SU-DHL-6 (cell line): ENCODE results near the gene PFDN1.

ENCODE experiments used
- H2AFZ ChIP-seq: fragments of 200-600 bp; sonication (generic); 2 replicates; pipeline ENCODE4 v1.6.1; 2014; ENCODE audit warnings: low read depth, mild to moderate bottlenecking, moderate library complexity, mixed read lengths, antibody characterized with exemption, low read length; ENCODE audit not compliant: severe bottlenecking
- H3F3A ChIP-seq: fragments of 200-600 bp; shearing (Covaris generic); 2 replicates; pipeline ENCODE4 v1.6.0; 2016; ENCODE audit warnings: antibody characterized with exemption, mild to moderate bottlenecking; ENCODE audit not compliant: insufficient read depth
- H3K27ac ChIP-seq: fragments of 200-600 bp; sonication (generic); 2 replicates; pipeline ENCODE4 v1.5.1; 2016; ENCODE audit warnings: low read depth, mild to moderate bottlenecking, low read length, moderate library complexity, mixed read lengths
- H3K27me3 ChIP-seq: fragments of 200-600 bp; sonication (generic), shearing (Covaris generic); 2 replicates; pipeline ENCODE4 v1.6.0; 2014; ENCODE audit warnings: mild to moderate bottlenecking, low read length
- H3K36me3 ChIP-seq: fragments of 200-600 bp; sonication (generic); 2 replicates; pipeline ENCODE4 v1.6.1; 2014; ENCODE audit warnings: mild to moderate bottlenecking, low read length, mixed read lengths
- H3K4me2 ChIP-seq: fragments of 300-600, 200-600 bp; shearing (Covaris generic), sonication (generic); 2 replicates; pipeline ENCODE4 v1.6.0; 2014; ENCODE audit warnings: low read length, low read depth, mild to moderate bottlenecking; ENCODE audit not compliant: poor library complexity, severe bottlenecking
- H3K4me3 ChIP-seq: fragments of 200-600 bp; sonication (generic); 2 replicates; pipeline ENCODE4 v1.5.1; 2014; ENCODE audit warnings: antibody characterized with exemption, low read length, mild to moderate bottlenecking, mixed read lengths; ENCODE audit not compliant: insufficient read depth, poor library complexity, severe bottlenecking
- H3K79me2 ChIP-seq: fragments of 200-600 bp; sonication (generic); 2 replicates; pipeline ENCODE4 v1.6.1; 2014; ENCODE audit warnings: mild to moderate bottlenecking, low read length, moderate library complexity; ENCODE audit not compliant: insufficient read depth
- H3K9ac ChIP-seq: fragments of 200-600 bp; sonication (generic); 2 replicates; pipeline ENCODE4 v1.7.0; 2014; ENCODE audit warnings: mild to moderate bottlenecking, low read length
- H3K9me2 ChIP-seq: fragments of 200-600 bp; sonication (generic); replicated peaks from 2 replicates; pipeline ENCODE4 v1.6.1; 2014; ENCODE audit warnings: low read length; ENCODE audit not compliant: insufficient read depth
- H3K9me3 ChIP-seq: fragments of 200-600 bp; sonication (generic); 2 replicates; pipeline ENCODE4 v1.6.1; 2014; ENCODE audit warnings: low read length, mixed read lengths; ENCODE audit not compliant: insufficient read depth
- H4K20me1 ChIP-seq: fragments of 200-600 bp; sonication (generic); 2 replicates; pipeline ENCODE4 v1.6.1; 2014; ENCODE audit warnings: low read depth, mild to moderate bottlenecking, antibody characterized with exemption, low read length, moderate library complexity, mixed read lengths
- CTCF ChIP-seq: fragments of 200-600 bp; sonication (generic); IDR thresholded peaks from one replicate; pipeline ENCODE4 v1.5.1; 2017; ENCODE audit warnings: antibody characterized with exemption, mild to moderate bottlenecking, low read length, moderate library complexity; ENCODE audit not compliant: insufficient read depth, poor library complexity, severe bottlenecking
- EZH2phosphoT487 ChIP-seq: fragments of 200-600 bp; sonication (generic), shearing (Covaris generic); conservative IDR thresholded peaks from 2 replicates; pipeline ENCODE4 v1.6.1; 2018; ENCODE audit warnings: mild to moderate bottlenecking, antibody characterized with exemption, low read length, moderate library complexity, mixed read lengths

The PFDN1 gene

GRCh38 chr5:140287801-140288521 lies 14.9 kb downstream of the PFDN1 start:
- Histone ChIP-seq H3K27ac (no peak overlapping the region), H3K4me2 (no peak overlapping the region), H4K20me1 (0 out of 2 replicates have a peak, but pooled peaks cover 3% of the 10 kb centered on the region), H3K9ac (no peak overlapping the region), H3K27me3 (no peaks in the 10 kb centered on the region), H2AFZ (no peak overlapping the region), H3K4me3 (no peak overlapping the region), H3K9me2 (no peaks in the 10 kb centered on the region), H3K9me3 (no peaks in the 10 kb centered on the region), H3K36me3 (no peaks in the 10 kb centered on the region), H3F3A (no peaks in the 10 kb centered on the region), H3K79me2 (peaks cover 17% of the 10 kb centered on the region)
- TF ChIP-seq EZH2phosphoT487 (no peak), CTCF (no peak)

GRCh38 chr5:140286424-140286823 lies 16.5 kb downstream of the PFDN1 start:
- Histone ChIP-seq H3K4me2 (no peak overlapping the region), H3K27me3 (no peaks in the 10 kb centered on the region), H4K20me1 (0 out of 2 replicates have a peak, but pooled peaks cover 3% of the 10 kb centered on the region), H2AFZ (no peak overlapping the region), H3K4me3 (no peak overlapping the region), H3K9ac (no peak overlapping the region), H3K9me3 (no peaks in the 10 kb centered on the region), H3K79me2 (peaks cover 12% of the 10 kb centered on the region), H3K27ac (no peak overlapping the region), H3K36me3 (no peaks in the 10 kb centered on the region), H3K9me2 (no peaks in the 10 kb centered on the region), H3F3A (no peaks in the 10 kb centered on the region; the same call in 1 of the 2 replicates)
- TF ChIP-seq EZH2phosphoT487 (no peak), CTCF (no peak)

DNA sequence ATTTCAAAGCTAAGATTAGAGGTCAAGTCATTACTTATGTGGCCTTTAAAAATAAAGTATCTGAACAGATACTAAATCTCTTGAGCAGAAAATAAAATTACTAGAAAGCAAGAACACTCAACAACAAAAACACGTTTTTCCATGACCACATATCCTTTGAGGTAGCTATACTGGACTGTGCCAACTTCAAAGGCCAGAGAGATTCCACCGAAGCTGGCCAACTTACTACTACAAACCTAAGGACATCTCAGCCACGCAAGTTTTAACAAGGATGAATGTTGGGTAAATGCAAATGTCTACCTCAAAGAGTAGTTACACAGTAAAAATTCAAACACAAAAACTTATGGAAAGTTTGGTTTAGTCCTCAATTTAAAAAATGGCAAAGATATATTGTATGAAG lies 18.9 kb downstream of the PFDN1 start:
- Histone ChIP-seq H3K9me2 (no peaks in the 10 kb centered on the region), H4K20me1 (0 out of 2 replicates have a peak, but pooled peaks cover 3% of the 10 kb centered on the region), H3K27me3 (no peaks in the 10 kb centered on the region), H3K9me3 (no peaks in the 10 kb centered on the region), H3K4me2 (no peak overlapping the region), H3K9ac (no peak overlapping the region), H2AFZ (no peak overlapping the region), H3F3A (peaks cover 9% of the 10 kb centered on the region; the same call in 1 of the 2 replicates), H3K4me3 (no peak overlapping the region), H3K27ac (no peak overlapping the region), H3K36me3 (peaks cover 2% of the 10 kb centered on the region; the same call in 1 of the 2 replicates), H3K79me2 (no peaks in the 10 kb centered on the region; the same call in 1 of the 2 replicates)
- TF ChIP-seq CTCF, result no peak
- no peak for TF ChIP-seq EZH2phosphoT487
